Endothelial cell of umbilical vein (primary cell): ENCODE results near the gene AMMECR1. TPM values are rescaled to one million over a fixed set of nuclear protein-coding genes. Genes with fewer than 3 reads are reported as not detected.

Source experiments
- BruUV-seq: library from RNA; stranded (reverse); fragments of 400-500 nt; replicated peaks from 2 replicates; lab custom pipeline; 2021; lab: Mats Ljungman, UMichigan
- CTCF ChIA-PET: fragments of 300-600, 350-600 bp; sonication (Branson Sonifier 250); formaldehyde crosslinking; loops from one replicate; lab custom pipeline; 2021; ENCODE audit warnings: antibody characterized with exemption, inconsistent platforms; lab: Charles Lee
- POLR2A ChIA-PET: fragments of 300-600, 350-600 bp; sonication (Branson Sonifier 250); formaldehyde crosslinking; loops from one replicate; lab custom pipeline; 2021; ENCODE audit warnings: antibody characterized with exemption, inconsistent platforms; lab: Charles Lee
- DNase-seq: peaks from one replicate; pipeline ENCODE4 v3.0.0-alpha.2; 2011; ENCODE audit warnings: low read depth, low spot score
- FAIRE-seq: peaks from 2 replicates; lab custom pipeline; 2011; peaks lifted over from hg19 to GRCh38; lab: Jason Lieb, UNC
- H2AFZ ChIP-seq: 2 replicates; pipeline ENCODE4 v1.6.0; 2012; ENCODE audit warnings: low read depth, low read length, control low read depth, inconsistent platforms
- H3K27ac ChIP-seq: 2 replicates; pipeline ENCODE4 v1.5.1; 2011; ENCODE audit warnings: low read depth, mild to moderate bottlenecking, control low read depth, low read length, moderate library complexity; ENCODE audit not compliant: insufficient read depth
- H3K27me3 ChIP-seq, 2 experiments: 2 replicates each; pipeline versions ENCODE4 v1.6.0 to v1.6.1; 2011; ENCODE audit warnings: low read length in 2 of 2, mixed read lengths in 1 of 2; ENCODE audit not compliant: control insufficient read depth in 2 of 2, insufficient read depth in 2 of 2
- H3K36me3 ChIP-seq, 2 experiments: 2 replicates in 1 of 2; 3 replicates in 1 of 2; pipeline ENCODE4 v1.5.1; 2011; ENCODE audit warnings: low read length in 2 of 2, mild to moderate bottlenecking in 1 of 2, moderate library complexity in 1 of 2; ENCODE audit not compliant: control insufficient read depth in 2 of 2, insufficient read depth in 2 of 2; ENCODE audit errors: extremely low read depth in 1 of 2
- H3K4me1 ChIP-seq: 3 replicates; pipeline ENCODE4 v1.5.1; 2011; ENCODE audit warnings: mild to moderate bottlenecking, low read length; ENCODE audit not compliant: control insufficient read depth, insufficient read depth; ENCODE audit errors: extremely low read depth
- H3K4me2 ChIP-seq: 2 replicates; pipeline ENCODE4 v1.6.1; 2011; ENCODE audit warnings: low read length, control low read depth, mixed read lengths; ENCODE audit not compliant: insufficient read depth
- H3K4me3 ChIP-seq, 3 experiments: fragments of 200-600 bp in 1 of 3; sonication (generic), shearing (Covaris generic) in 1 of 3; replicated peaks in 1 of 3; 2 replicates each; pipeline ENCODE4 v1.5.1; 2011 to 2016; ENCODE audit warnings: control low read depth in 3 of 3, low read length in 3 of 3, mild to moderate bottlenecking in 2 of 3, inconsistent platforms in 1 of 3, low read depth in 1 of 3, moderate library complexity in 1 of 3; ENCODE audit not compliant: insufficient read depth in 1 of 3
- H3K79me2 ChIP-seq: 2 replicates; pipeline ENCODE4 v1.6.0; 2012; ENCODE audit warnings: low read length, inconsistent platforms; ENCODE audit not compliant: control insufficient read depth, insufficient read depth
- H3K9ac ChIP-seq: replicated peaks from 2 replicates; pipeline ENCODE3; 2011; ENCODE audit warnings: low read length, control low read depth; ENCODE audit not compliant: insufficient read depth; ENCODE audit errors: extremely low read depth
- H3K9me1 ChIP-seq: replicated peaks from 3 replicates; pipeline ENCODE4 v1.6.0; 2011; ENCODE audit warnings: mild to moderate bottlenecking, low read length; ENCODE audit not compliant: control insufficient read depth, insufficient read depth; ENCODE audit errors: extremely low read depth
- H3K9me3 ChIP-seq: replicated peaks from 2 replicates; pipeline ENCODE4 v1.5.1; 2012; ENCODE audit warnings: low read length, inconsistent platforms; ENCODE audit not compliant: control insufficient read depth, insufficient read depth
- H4K20me1 ChIP-seq: replicated peaks from 2 replicates; pipeline ENCODE3; 2011; ENCODE audit warnings: mild to moderate bottlenecking, low read length; ENCODE audit not compliant: control insufficient read depth, insufficient read depth; ENCODE audit errors: extremely low read depth
- CTCF ChIP-seq, 2 donors: IDR thresholded peaks; 1 replicate in 1 of 2; 2 replicates in 1 of 2; pipeline ENCODE4 v1.5.1; 2011; ENCODE audit warnings: low read length in 2 of 2, mild to moderate bottlenecking in 2 of 2, moderate library complexity in 2 of 2, control low read depth in 1 of 2, inconsistent platforms in 1 of 2, low read depth in 1 of 2; ENCODE audit not compliant: insufficient read depth in 1 of 2; ENCODE audit errors: extremely low read depth in 1 of 2
- FOS ChIP-seq: IDR thresholded peaks from 2 replicates; pipeline ENCODE4 v1.6.1; 2011; ENCODE audit warnings: mild to moderate bottlenecking, low read length, moderate library complexity, borderline replicate concordance; ENCODE audit not compliant: insufficient read depth
- GATA2 ChIP-seq: IDR thresholded peaks from 2 replicates; pipeline ENCODE4 v1.7.0; 2011; ENCODE audit warnings: low read depth, mild to moderate bottlenecking, moderate library complexity, mixed read lengths, low read length; ENCODE audit not compliant: insufficient read length, insufficient read depth
- JUN ChIP-seq: IDR thresholded peaks from 2 replicates; pipeline ENCODE4 v1.6.1; 2011; ENCODE audit warnings: borderline replicate concordance, low read depth; ENCODE audit not compliant: insufficient read length, insufficient read depth
- dilution Hi-C: fragments of 300-500 bp; cut with MboI; formaldehyde crosslinking; loops from one replicate; pipeline ENCODE4 v1.15.0; 2019; ENCODE audit warnings: low sequenced_read_pairs; ENCODE audit not compliant: extremely low pct_ligation_motif_present
- intact Hi-C: fragments of 100-400 bp; cut with micrococcal nuclease; formaldehyde crosslinking; loops from one replicate; pipeline ENCODE4 v1.10.0; 2022
- polyA plus RNA-seq, 4 experiments: library from polyadenylated mRNA; depleted of rRNA in 3 of 4; stranded (reverse) in 3 of 4; unstranded in 1 of 4; fragments of >200 nt; gene quantifications; 2 replicates each; pipeline versions ENCODE4 v1.2.1 to v1.2.3, GENCODE V29; 2011 to 2012; ENCODE audit warnings: missing spikeins in 1 of 4
- total RNA-seq: library from RNA; stranded (reverse); gene quantifications from 2 replicates; pipeline ENCODE4 v1.2.3, GENCODE V29; 2021

The AMMECR1 gene
- total and polyA plus RNA-seq, 2 donors (not counting 3 experiments of a cell fraction or from before 2014, with no cell fraction given): 3.6 to 6.9 TPM

DNA sequence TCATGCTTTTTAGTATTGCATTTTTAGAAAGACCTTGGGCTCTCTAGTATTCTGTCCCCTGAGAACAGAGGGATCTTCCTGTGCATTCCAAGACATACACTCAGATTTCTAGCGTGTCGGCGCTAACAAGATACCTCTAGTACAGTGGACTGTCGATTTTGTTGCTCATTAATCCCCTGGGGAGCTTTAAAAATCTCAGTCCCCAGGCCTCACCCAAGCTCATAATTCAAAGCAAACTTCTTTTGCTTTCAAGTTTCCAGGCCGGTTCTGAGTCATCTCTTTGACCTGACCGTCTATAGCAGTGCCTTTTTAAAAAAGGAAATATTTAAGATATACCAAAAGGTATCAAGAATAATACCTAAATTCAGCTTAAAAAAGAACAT, 137.0 kb downstream of the AMMECR1 start:
- dilution Hi-C loops (no loop called here), intact Hi-C loops (no loop called here)
- Histone ChIP-seq H3K27ac (no peak overlapping the region), H3K9me3 (no peaks in the 10 kb centered on the region), H3K27me3 (no peaks in the 10 kb centered on the region), H3K36me3 (no peaks in the 10 kb centered on the region), H3K9ac (no peak overlapping the region), H4K20me1 (no peaks in the 10 kb centered on the region), H3K9me1 (no peaks in the 10 kb centered on the region), H2AFZ (no peak overlapping the region), H3K79me2 (no peaks in the 10 kb centered on the region), H3K4me1 (peaks cover 3% of the 10 kb centered on the region), H3K4me2 (peak overlapping the region; percentile 29), H3K4me3 (no peak overlapping the region)
- DNase-seq (no peak), FAIRE-seq (peak; percentile 81)
- BruUV-seq: no TSS peak
- CTCF ChIA-PET: interaction anchor here (0.6 to 1.7 kb wide), 6 partner anchors 13 to 137 kb away, joined by 3 to 10 read pairs (median 4); partner anchors contain the start of gene AMMECR1
- TF ChIP-seq FOS (peak; percentile 4), CTCF (IDR thresholded peaks at IDR 0.05; ENCODE audit: extremely low read depth in 1 of 2, insufficient read depth in 1 of 2, low read depth in 1 of 2, low read length in 2 of 2) (no peak), GATA2 (no peak)
- POLR2A ChIA-PET: no interaction called here

DNA sequence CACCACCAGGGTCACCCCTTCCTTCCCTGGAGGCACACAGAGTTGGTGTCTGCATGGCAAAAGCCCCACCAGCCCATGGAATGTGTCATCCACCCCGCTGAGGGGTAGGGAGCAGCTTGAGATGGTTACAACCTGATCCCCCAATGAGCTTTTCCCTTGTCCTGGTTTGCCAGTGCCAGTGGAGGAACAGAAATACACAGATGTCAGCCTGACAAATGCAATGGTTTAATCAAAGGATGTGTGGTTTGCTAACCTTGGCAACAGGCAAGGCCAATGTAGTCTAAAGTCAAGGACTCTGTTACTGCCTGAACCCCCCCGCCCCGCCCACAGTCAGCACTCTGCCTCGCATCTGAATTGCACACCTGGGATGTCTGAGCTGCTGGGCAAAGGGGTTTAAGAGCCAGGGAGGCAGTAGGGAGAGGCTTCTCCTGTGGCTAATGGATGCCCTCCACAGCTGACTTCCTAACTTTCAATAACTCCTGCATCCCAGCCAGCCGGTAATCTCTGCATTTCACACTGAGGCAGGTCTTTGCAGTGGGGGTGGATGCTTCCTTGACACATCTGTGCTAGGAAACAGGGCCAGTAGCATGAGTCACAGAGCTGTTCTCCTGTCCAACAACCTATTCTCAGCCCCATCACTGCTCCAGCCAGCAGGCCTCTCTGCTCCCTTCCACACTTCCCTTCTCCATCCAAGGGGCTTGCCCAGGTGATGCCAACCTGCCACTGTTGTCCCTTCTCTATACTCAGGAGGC, 137.5 kb downstream of the AMMECR1 start:
- dilution Hi-C loops: no loop called here
- no peak overlapping the region for H3K27ac ChIP-seq
- H3K4me2 ChIP-seq: peak overlapping the region; percentile 29
- H3K79me2 ChIP-seq: no peaks in the 10 kb centered on the region
- TF ChIP-seq FOS (peak; percentile 7), JUN (no peak)
- peak; percentile 96 for FAIRE-seq
- no peak overlapping the region for H2AFZ ChIP-seq
- no peak overlapping the region for H3K4me3 ChIP-seq
- H3K4me1 ChIP-seq: peaks cover 3% of the 10 kb centered on the region
- H3K9me1 ChIP-seq: no peaks in the 10 kb centered on the region
- no peaks in the 10 kb centered on the region for H3K27me3 ChIP-seq
- no peak overlapping the region for H3K9ac ChIP-seq
- intact Hi-C loops: no loop called here
- CTCF ChIA-PET: interaction anchor here (0.6 to 1.7 kb wide), 8 partner anchors 12 to 138 kb away, joined by 3 to 10 read pairs (median 4); partner anchors contain the start of gene AMMECR1
- no peaks in the 10 kb centered on the region for H3K9me3 ChIP-seq
- peak; percentile 67 for DNase-seq
- H4K20me1 ChIP-seq: no peaks in the 10 kb centered on the region
- no TSS peak for BruUV-seq
- POLR2A ChIA-PET: no interaction called here
- no peaks in the 10 kb centered on the region for H3K36me3 ChIP-seq
